ENCODE data around the gene MAGI3. TPM values are rescaled to one million over a fixed set of nuclear protein-coding genes. Genes with fewer than 3 reads are reported as not detected.

The MAGI3 gene
- total and polyA plus RNA-seq, 7 donors: 11.4 to 22.5 (median 18.9) TPM

GRCh38 chr1:113369699-113370098 lies 20.6 kb upstream of the MAGI3 start:
- no peak for DNase-seq
- no peak overlapping the region for H3K4me3 ChIP-seq
- WGBS, 2 donors: 86 to 91% methylated on average over 1 of the region's 1 CpG
- intact Hi-C loops (cut with DNase I): no loop called here
- H3K36me3 ChIP-seq: no peaks in the 10 kb centered on the region
- no peak overlapping the region for H3K27ac ChIP-seq
- H3K9me3 ChIP-seq: no peaks in the 10 kb centered on the region
- no peaks in the 10 kb centered on the region for H3K4me1 ChIP-seq
- H3K27me3 ChIP-seq: no peaks in the 10 kb centered on the region
- no peak for TF ChIP-seq POLR2AphosphoS5 (IDR thresholded peaks at IDR 0.05)
- TF ChIP-seq CTCF (IDR thresholded peaks at IDR 0.05): no peak
- TF ChIP-seq POLR2A (IDR thresholded peaks at IDR 0.05): no peak
- no peak for TF ChIP-seq EP300 (IDR thresholded peaks at IDR 0.05)

- WGBS, 2 donors: 78 to 87% methylated on average over 3 of the region's 3 CpGs
- TF ChIP-seq EP300 (IDR thresholded peaks at IDR 0.05) (no peak), POLR2A (IDR thresholded peaks at IDR 0.05) (no peak)
- Histone ChIP-seq H3K27ac (no peak overlapping the region), H3K36me3 (no peaks in the 10 kb centered on the region), H3K4me1 (peaks cover 0 to 9% (median 2%) of the 10 kb centered on the region in 4 donors), H3K4me3 (no peak overlapping the region), H3K9me3 (no peaks in the 10 kb centered on the region), H3K27me3 (no peaks in the 10 kb centered on the region)
- intact Hi-C loops (cut with DNase I): no loop called here
- no peak for DNase-seq
Measured at GRCh38 chr1:113370868-113371267, 19.4 kb upstream of the MAGI3 start.

GRCh38 chr1:113372546-113372945 lies 17.8 kb upstream of the MAGI3 start:
- peaks cover 0 to 10% (median 3%) of the 10 kb centered on the region in 4 donors for H3K4me1 ChIP-seq
- H3K27me3 ChIP-seq: no peaks in the 10 kb centered on the region
- DNase-seq: no peak
- H3K36me3 ChIP-seq: no peaks in the 10 kb centered on the region
- WGBS, 2 donors: 69 to 75% methylated on average over 2 of the region's 2 CpGs
- H3K27ac ChIP-seq: no peak overlapping the region
- H3K9me3 ChIP-seq: no peaks in the 10 kb centered on the region
- no peak overlapping the region for H3K4me3 ChIP-seq
- intact Hi-C loops (cut with DNase I): no loop called here
- TF ChIP-seq CTCF (IDR thresholded peaks at IDR 0.05): no peak
- no peak for TF ChIP-seq EP300 (IDR thresholded peaks at IDR 0.05)
- TF ChIP-seq POLR2A (IDR thresholded peaks at IDR 0.05): no peak
- TF ChIP-seq POLR2AphosphoS5 (IDR thresholded peaks at IDR 0.05): no peak

GRCh38 chr1:113373644-113374043 lies 16.7 kb upstream of the MAGI3 start:
- peaks cover 0 to 10% (median 3%) of the 10 kb centered on the region in 4 donors for H3K4me1 ChIP-seq
- no peak overlapping the region for H3K27ac ChIP-seq
- DNase-seq: no peak
- intact Hi-C loops (cut with DNase I): no loop called here
- H3K36me3 ChIP-seq: no peaks in the 10 kb centered on the region
- no peak overlapping the region for H3K4me3 ChIP-seq
- TF ChIP-seq POLR2AphosphoS5 (IDR thresholded peaks at IDR 0.05): no peak
- TF ChIP-seq POLR2A (IDR thresholded peaks at IDR 0.05): no peak
- TF ChIP-seq EP300 (IDR thresholded peaks at IDR 0.05): no peak
- no peak for TF ChIP-seq CTCF (IDR thresholded peaks at IDR 0.05)
- no peaks in the 10 kb centered on the region for H3K9me3 ChIP-seq
- no peaks in the 10 kb centered on the region for H3K27me3 ChIP-seq

GRCh38 chr1:113375878-113376277 lies 14.4 kb upstream of the MAGI3 start:
- DNase-seq: no peak
- Histone ChIP-seq H3K9me3 (no peaks in the 10 kb centered on the region), H3K27ac (peak overlapping the region in 1 of 4 donors; percentile 11), H3K36me3 (no peaks in the 10 kb centered on the region), H3K4me3 (peak overlapping the region in 1 of 4 donors; percentile 25), H3K4me1 (peaks cover 0 to 10% (median 3%) of the 10 kb centered on the region in 4 donors), H3K27me3 (no peaks in the 10 kb centered on the region)
- TF ChIP-seq CTCF (IDR thresholded peaks at IDR 0.05): no peak
- no peak for TF ChIP-seq POLR2A (IDR thresholded peaks at IDR 0.05)
- no peak for TF ChIP-seq POLR2AphosphoS5 (IDR thresholded peaks at IDR 0.05)
- TF ChIP-seq EP300 (IDR thresholded peaks at IDR 0.05): no peak
- intact Hi-C loops (cut with DNase I): no loop called here
- 70 to 78% methylated on average over 5 of the region's 5 CpGs for WGBS, 2 donors
